Prostate gland (tissue), 2 donors: Measurements from ENCODE around the gene WDR87.

Experiments used
- POLR2A ChIP-seq: fragments of 450-650 bp; IDR thresholded peaks from one replicate; pipeline ENCODE4 v1.6.1; 2016; ENCODE audit warnings: antibody characterized with exemption, mild to moderate bottlenecking
- TF ChIP-seq, protein P1 (sequence below), 4 experiments: fragments of 200-600 bp in 2 of 4; fragments of 450-650 bp in 2 of 4; sonication (generic) in 2 of 4; IDR thresholded peaks; 1 replicate in 3 of 4; 2 replicates in 1 of 4; pipeline ENCODE4 v1.5.1; 2016 to 2019; ENCODE audit warnings: antibody characterized with exemption in 4 of 4, mild to moderate bottlenecking in 2 of 4, moderate library complexity in 2 of 4

DNA sequence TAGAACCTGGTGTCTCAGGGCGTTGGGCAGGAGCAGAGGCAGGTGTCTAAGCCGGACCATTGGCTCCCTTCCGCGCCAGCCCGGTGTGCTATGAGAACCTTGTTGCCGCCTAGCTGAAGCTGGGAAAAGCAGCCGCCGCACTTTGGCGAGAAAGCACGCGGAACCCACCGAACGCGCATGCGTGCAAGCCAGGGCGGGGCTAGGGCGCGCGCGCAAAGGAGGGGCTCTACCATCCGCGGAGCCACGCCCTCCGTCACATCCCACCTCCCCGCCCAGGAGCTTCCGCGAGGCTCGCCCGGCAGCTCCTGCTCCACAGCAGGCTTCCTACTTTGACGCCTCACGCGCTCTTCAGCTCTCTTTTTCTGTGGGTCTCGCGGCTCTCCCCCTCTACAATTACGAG lies 51.3 kb downstream of the WDR87 start:
- TF ChIP-seq, protein P1, sequence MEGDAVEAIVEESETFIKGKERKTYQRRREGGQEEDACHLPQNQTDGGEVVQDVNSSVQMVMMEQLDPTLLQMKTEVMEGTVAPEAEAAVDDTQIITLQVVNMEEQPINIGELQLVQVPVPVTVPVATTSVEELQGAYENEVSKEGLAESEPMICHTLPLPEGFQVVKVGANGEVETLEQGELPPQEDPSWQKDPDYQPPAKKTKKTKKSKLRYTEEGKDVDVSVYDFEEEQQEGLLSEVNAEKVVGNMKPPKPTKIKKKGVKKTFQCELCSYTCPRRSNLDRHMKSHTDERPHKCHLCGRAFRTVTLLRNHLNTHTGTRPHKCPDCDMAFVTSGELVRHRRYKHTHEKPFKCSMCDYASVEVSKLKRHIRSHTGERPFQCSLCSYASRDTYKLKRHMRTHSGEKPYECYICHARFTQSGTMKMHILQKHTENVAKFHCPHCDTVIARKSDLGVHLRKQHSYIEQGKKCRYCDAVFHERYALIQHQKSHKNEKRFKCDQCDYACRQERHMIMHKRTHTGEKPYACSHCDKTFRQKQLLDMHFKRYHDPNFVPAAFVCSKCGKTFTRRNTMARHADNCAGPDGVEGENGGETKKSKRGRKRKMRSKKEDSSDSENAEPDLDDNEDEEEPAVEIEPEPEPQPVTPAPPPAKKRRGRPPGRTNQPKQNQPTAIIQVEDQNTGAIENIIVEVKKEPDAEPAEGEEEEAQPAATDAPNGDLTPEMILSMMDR (IDR thresholded peaks at IDR 0.05) = no peak
- no peak for TF ChIP-seq POLR2A
